Tibial artery (tissue), 4 donors: ENCODE data around the gene VSTM1.

Source experiments
- DNase-seq, 2 donors: peaks; one replicate each; pipeline ENCODE4 v3.0.0-alpha.2; 2019
- H3K27ac ChIP-seq, 2 donors: fragments of 200-600 bp; sonication (generic) in 1 of 2; 1 replicate in 1 of 2; 2 replicates in 1 of 2; pipeline ENCODE4 v1.5.1; 2018 to 2019; ENCODE audit warnings: mild to moderate bottlenecking in 1 of 2
- H3K27me3 ChIP-seq, 2 donors: fragments of 200-600 bp; sonication (generic) in 1 of 2; one replicate each; pipeline versions ENCODE4 v1.5.1 to v1.6.0; 2016 to 2019
- H3K36me3 ChIP-seq, 3 donors: fragments of 200-600 bp; sonication (generic) in 2 of 3; one replicate each; pipeline ENCODE4 v1.5.1; 2016 to 2019; ENCODE audit warnings: mild to moderate bottlenecking in 2 of 3
- H3K4me1 ChIP-seq, 4 donors: fragments of 200-600 bp; sonication (generic) in 2 of 4; 1 replicate in 3 of 4; 2 replicates in 1 of 4; pipeline ENCODE4 v1.5.1; 2016 to 2019
- H3K4me3 ChIP-seq, 2 donors: fragments of 200-600 bp; sonication (generic) in 1 of 2; 1 replicate in 1 of 2; 2 replicates in 1 of 2; pipeline ENCODE4 v1.5.1; 2018 to 2019; ENCODE audit warnings: mild to moderate bottlenecking in 2 of 2
- H3K9me3 ChIP-seq, 3 donors: fragments of 200-600 bp; sonication (generic) in 1 of 3; one replicate each; pipeline ENCODE4 v1.5.1; 2016 to 2019
- CTCF ChIP-seq, 2 experiments: fragments of 200-600 bp in 1 of 2; fragments of 450-650 bp in 1 of 2; IDR thresholded peaks; one replicate each; pipeline ENCODE4 v1.5.1; 2017 to 2019; ENCODE audit warnings: antibody characterized with exemption in 2 of 2, mild to moderate bottlenecking in 1 of 2, moderate library complexity in 1 of 2
- intact Hi-C: fragments of 100-400 bp; cut with DNase I; formaldehyde crosslinking; loops from one replicate; pipeline ENCODE4 v1.15.0; 2023; ENCODE audit warnings: low total_unique reads

Gene VSTM1

GRCh38 chr19:54035215-54036178, 28.2 kb downstream of the VSTM1 start:
- Histone ChIP-seq H3K36me3 (no peaks in the 10 kb centered on the region), H3K27me3 (no peaks in the 10 kb centered on the region), H3K27ac (no peak overlapping the region), H3K4me3 (no peak overlapping the region), H3K9me3 (no peaks in the 10 kb centered on the region), H3K4me1 (no peaks in the 10 kb centered on the region)
- intact Hi-C loops, result no loop called here
- TF ChIP-seq CTCF (IDR thresholded peaks at IDR 0.05), result no peak
- DNase-seq, result no peak

GRCh38 chr19:54030895-54031586, 32.7 kb downstream of the VSTM1 start:
- intact Hi-C loops, result no loop called here
- H3K4me3 ChIP-seq, result no peak overlapping the region
- no peak for TF ChIP-seq CTCF (IDR thresholded peaks at IDR 0.05)
- H3K27ac ChIP-seq, result no peak overlapping the region
- H3K9me3 ChIP-seq, result no peaks in the 10 kb centered on the region
- no peak for DNase-seq
- no peaks in the 10 kb centered on the region for H3K36me3 ChIP-seq
- H3K4me1 ChIP-seq, result no peaks in the 10 kb centered on the region
- peaks cover 0 to 20% of the 10 kb centered on the region in 2 donors for H3K27me3 ChIP-seq

GRCh38 chr19:54029930-54030490, 33.7 kb downstream of the VSTM1 start:
- intact Hi-C loops, result no loop called here
- peaks cover 0 to 20% of the 10 kb centered on the region in 2 donors for H3K27me3 ChIP-seq
- TF ChIP-seq CTCF (IDR thresholded peaks at IDR 0.05), result peak; percentile 24 to 47
- H3K4me3 ChIP-seq, result no peak overlapping the region
- no peaks in the 10 kb centered on the region for H3K9me3 ChIP-seq
- no peaks in the 10 kb centered on the region for H3K4me1 ChIP-seq
- no peaks in the 10 kb centered on the region for H3K36me3 ChIP-seq
- no peak overlapping the region for H3K27ac ChIP-seq
- DNase-seq, result peak in 1 of 2 donors; percentile 48

- intact Hi-C loops, result no loop called here
- Histone ChIP-seq H3K4me1 (no peaks in the 10 kb centered on the region), H3K27ac (no peak overlapping the region), H3K27me3 (peaks cover 0 to 27% of the 10 kb centered on the region in 2 donors), H3K36me3 (no peaks in the 10 kb centered on the region), H3K4me3 (no peak overlapping the region), H3K9me3 (no peaks in the 10 kb centered on the region)
- no peak for TF ChIP-seq CTCF (IDR thresholded peaks at IDR 0.05)
- DNase-seq, result no peak
Measured at GRCh38 chr19:54029301-54029700, 34.4 kb downstream of the VSTM1 start.

GRCh38 chr19:54026656-54027055, 37.0 kb downstream of the VSTM1 start:
- intact Hi-C loops, result no loop called here
- Histone ChIP-seq H3K9me3 (no peaks in the 10 kb centered on the region), H3K27ac (no peak overlapping the region), H3K36me3 (no peaks in the 10 kb centered on the region), H3K4me3 (no peak overlapping the region), H3K4me1 (no peaks in the 10 kb centered on the region), H3K27me3 (peaks cover 0 to 41% of the 10 kb centered on the region in 2 donors)
- no peak for DNase-seq
- no peak for TF ChIP-seq CTCF (IDR thresholded peaks at IDR 0.05)
